Sciatic nerve (tissue), 2 donors: ENCODE measurements around the gene MAP2K7. TPM values are rescaled to one million over a fixed set of nuclear protein-coding genes. Genes with fewer than 3 reads are reported as not detected.

Source experiments
- ATAC-seq: fragments of 200-7000 bp; cut with Tn5 transposase; one replicate; pipeline ENCODE4 v1.9.1; 2020; ENCODE audit warnings: mild to moderate bottlenecking, moderate library complexity
- DNase-seq: peaks from one replicate; pipeline ENCODE4 v3.0.0-alpha.2; 2020; ENCODE audit warnings: low spot score
- intact Hi-C: fragments of 100-400 bp; cut with DNase I; formaldehyde crosslinking; loops from one replicate; pipeline ENCODE4 v1.14.2; 2022
- total RNA-seq: library from RNA; stranded (reverse); fragmentation: NEBNext Ultra II Directional; extraction: Animal tissue kit (Norgen Biotek cat#: 25700); gene quantifications from one replicate; pipeline ENCODE4 v1.2.1, GENCODE V29; 2021
- donor health status: DM: no; HTN: no; CAD: no.
- donor health status: DM: no; HTN: no; CAD: no.

MAP2K7 gene
- total RNA-seq, 1 donor from 2014 or later = 34.0 TPM

DNA sequence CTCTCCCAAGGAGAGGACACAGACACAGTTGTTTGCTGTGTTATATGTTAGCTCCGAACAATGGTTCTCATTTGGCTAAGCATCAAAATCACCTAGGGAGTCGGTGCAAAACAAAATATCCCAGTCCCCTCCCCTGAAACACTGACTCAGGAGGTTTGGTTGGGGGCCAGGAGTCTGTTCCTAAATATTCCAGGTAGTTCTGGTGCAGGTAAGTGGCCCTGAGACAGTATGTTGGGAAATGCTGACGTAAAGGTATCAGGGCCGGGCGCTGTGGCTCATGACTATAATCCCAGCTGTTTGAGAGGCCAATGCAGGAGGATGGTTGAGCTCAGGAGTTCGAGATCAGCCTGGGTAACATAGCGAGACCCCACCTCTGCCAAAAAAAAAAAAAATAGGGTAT is 2.3 kb upstream of the MAP2K7 start:
- DNase-seq (no peak), ATAC-seq (no peak)
- intact Hi-C loops = no loop called here

DNA sequence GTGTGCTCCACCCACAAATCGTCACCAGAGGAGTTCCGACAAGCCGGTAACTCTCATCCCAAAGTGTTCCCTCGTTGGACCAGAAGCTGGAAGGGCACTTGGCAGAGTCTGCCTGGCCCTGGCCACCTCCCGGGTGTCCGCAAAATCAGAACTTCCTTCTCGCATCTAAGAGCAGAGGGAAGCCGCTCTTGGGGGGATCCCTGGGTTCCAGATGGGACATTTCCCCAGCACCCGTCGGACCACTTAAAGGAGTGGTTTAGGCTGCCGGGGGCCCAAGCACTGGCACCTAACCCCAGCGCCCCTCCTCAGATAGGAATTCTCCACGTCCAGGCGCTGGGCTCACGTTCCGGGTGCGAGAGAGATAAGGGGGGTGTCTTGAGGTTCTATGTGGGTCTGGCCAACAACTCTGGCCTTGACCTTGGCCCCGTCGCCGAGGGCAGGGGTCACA is 857 bp upstream of the MAP2K7 start:
- ATAC-seq (peak; percentile 1), DNase-seq (no peak)
- intact Hi-C loops = no loop called here

DNA sequence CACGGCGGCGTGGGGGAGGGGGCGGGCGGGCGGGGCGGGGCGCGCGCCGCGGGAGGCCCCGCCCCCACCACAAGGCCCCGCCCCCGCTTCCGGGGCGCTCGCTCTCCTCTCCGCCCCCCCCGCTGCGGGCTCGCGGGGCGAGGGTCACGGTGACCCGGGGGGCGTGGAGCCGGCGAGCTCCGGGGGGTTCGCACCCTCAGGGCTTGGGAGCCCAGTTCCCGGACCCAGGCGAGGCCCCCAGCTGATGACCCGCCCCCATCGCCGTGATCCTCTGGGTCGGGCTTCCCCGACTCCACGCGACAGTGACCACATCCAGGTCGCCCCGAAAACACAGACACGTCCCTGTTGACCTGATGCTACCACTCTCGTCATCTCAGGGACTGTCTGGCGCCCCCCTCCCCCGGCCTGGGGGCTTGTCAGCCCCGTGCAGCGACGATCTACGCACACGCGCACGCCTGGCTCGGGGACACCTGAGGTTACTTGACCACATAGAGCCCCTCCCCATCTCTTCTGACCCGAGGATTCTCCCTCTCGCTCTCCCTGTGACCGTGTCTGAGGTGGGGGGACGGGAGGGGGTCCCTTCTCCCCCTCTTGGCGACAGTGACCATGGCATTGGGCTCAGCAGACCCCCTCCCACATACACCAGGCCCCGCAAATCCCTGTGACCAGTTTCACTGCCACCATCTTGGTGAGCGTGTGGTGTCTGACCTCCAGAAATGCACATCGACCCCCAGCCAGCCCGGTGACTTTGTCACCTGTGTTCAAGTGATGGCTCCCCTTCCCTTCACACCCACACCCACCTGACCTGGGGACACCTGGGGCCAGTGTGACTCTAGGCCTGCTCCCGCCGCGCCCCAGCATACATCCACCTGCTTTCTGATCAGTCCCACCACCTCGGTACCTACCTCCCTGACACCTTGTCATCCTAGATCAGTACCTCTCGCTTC is 670 bp downstream of the MAP2K7 start:
- peak; percentile 10 for ATAC-seq
- intact Hi-C loops = no loop called here
- DNase-seq = peak; percentile 84

DNA sequence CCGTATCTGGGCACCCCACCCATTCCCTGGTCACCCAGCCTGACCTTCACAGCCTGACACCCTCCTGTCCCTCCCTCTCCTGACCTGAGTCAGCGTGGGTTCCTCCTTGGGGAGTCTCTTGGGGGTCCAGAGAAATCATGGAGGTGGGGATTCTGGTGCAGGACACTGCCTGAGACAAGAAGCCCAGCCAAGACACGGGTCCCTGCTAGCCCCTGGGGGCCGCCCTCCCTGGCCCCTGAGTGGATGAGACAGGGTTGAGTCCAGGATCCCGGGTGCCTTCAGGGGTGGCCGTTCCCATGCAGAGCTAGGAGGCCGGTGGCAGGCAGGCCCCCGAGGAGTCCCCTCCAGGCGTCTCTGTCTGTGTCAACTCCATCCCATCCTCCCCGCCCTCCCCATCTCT is 1.6 kb downstream of the MAP2K7 start:
- peak; percentile 64 for DNase-seq
- no peak for ATAC-seq

DNA sequence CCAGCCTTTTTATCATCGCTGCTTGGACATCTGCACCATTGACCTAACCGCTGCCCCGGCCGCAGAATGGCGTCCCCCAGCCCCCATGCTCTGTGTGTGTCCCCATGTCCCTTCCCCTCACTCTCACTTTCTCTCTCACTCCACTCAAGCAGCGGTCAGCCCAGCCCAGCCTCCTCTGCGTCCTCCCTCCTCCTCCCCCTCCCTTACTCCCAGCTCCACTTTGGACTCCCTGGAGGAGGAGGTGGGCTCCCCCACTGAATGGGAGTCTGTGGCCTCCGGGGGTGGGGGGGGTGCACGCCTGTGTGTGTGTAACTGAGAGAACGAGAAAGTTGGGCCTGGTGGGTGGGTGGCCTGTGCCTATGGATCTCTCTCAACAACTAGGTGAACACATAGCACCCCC is 2.2 kb downstream of the MAP2K7 start:
- intact Hi-C loops = no loop called here
- DNase-seq = no peak
- no peak for ATAC-seq

More for the DNA sequence above, 1.6 kb downstream of the MAP2K7 start:
- intact Hi-C loops = no loop called here

DNA sequence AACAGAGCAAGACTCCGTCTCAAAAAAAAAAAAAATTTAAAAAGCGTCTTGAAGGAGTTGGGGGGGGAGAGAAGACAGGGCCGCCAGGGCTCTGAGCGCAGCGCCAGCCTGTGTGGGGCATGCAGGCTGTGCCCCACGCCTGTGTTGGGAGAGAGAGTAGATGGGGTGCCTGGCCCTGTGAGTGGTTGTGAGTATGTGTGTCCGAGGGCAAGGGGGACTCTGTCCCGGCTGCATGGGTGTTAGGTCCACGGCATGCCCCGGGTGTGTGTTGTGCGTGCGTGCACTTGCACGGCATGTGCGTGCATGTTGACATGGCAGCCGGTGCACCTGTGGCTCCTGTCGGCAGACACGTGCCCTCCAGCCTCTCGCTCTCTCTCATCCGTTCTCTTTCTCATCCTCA is 3.4 kb downstream of the MAP2K7 start:
- DNase-seq = no peak
- intact Hi-C loops = no loop called here
- ATAC-seq = no peak

DNA sequence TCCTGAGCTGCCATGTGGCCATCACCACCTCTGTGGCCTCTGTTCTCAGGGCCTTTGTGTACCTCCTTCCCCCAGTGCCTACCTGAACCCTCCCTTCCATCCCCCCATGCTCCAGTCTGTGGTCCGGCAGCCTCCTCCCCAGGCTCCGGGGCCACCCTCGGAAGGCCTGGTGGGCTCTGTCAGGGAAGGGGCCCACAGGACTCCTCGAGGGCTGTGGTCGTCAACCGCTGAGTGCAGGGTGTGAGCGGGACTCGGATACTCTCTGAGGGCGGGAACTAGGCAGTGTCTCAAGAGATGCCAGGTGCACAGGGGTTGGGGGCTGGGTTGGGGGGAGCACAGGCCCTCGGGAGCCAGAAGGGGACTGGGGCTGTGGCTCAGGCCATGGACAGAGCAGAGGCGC is 3.9 kb downstream of the MAP2K7 start:
- no peak for ATAC-seq
- intact Hi-C loops = no loop called here
- no peak for DNase-seq

DNA sequence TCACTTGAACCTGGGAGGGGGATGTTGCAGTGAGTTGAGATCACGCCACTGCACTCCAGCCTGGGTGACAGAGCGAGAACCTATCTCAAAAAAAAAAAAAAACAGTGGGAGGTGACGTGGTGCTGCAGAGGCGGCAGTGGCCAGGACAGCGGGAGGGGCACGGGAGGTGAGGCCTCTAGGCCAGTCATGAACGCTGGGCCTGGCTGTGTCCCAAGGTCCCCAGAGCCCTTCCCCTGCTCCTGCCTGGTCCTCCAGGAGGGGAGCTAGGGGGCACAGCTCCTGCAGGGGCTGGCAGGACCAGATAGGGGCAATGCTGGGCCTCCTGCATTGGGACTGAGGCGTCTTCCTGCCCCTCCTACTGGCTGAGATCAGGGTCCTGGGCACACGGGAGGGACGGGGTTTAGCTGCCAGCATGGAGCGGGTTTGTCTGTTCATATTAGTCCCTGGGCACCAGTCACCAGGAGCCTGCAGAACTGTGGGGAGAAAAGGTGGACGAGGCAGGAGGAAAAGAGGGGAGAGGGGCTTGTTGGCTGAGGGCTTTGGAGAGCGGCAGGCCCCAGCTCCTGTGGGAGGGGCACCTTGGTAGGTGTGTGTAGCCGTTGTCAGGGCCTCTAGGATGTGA is 4.5 kb downstream of the MAP2K7 start:
- no peak for ATAC-seq
- intact Hi-C loops = no loop called here
- DNase-seq = no peak

DNA sequence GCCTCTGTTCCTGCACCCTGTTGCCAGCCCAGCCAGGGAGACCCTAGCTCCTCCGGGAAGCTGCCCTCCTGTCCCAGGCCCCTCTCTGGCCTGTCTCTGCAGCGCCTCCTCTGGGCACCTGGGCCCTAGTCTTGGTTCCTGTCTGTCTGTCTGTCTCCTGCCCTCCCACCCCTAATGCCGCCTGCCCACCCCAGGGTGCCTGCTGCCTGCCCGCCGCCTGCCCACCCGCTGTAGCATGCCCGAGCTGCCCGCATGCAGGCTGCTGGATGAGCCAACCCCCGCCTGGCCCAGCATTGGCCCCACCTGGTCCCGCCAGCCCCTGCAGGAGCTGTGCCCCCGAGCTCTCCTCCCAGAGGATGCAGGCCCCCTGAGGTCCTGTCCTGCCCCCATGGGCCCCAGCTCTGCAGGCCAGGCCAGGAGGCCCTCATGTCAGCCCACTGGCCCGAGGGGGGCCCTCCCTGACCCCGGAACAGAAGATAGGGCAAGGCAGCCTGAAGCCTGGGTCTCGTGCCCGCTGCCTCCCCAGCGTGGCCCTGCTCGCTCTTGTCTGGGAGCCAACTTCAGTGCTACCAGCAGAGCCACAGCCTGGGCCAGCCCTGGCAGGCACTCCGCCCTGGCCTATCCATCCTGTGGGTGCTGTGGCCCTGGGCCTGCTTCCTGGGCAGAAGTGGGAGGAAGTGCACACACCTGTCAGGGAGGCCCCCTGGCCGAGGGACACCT is 5.2 kb downstream of the MAP2K7 start:
- ATAC-seq = no peak
- intact Hi-C loops = no loop called here

DNA sequence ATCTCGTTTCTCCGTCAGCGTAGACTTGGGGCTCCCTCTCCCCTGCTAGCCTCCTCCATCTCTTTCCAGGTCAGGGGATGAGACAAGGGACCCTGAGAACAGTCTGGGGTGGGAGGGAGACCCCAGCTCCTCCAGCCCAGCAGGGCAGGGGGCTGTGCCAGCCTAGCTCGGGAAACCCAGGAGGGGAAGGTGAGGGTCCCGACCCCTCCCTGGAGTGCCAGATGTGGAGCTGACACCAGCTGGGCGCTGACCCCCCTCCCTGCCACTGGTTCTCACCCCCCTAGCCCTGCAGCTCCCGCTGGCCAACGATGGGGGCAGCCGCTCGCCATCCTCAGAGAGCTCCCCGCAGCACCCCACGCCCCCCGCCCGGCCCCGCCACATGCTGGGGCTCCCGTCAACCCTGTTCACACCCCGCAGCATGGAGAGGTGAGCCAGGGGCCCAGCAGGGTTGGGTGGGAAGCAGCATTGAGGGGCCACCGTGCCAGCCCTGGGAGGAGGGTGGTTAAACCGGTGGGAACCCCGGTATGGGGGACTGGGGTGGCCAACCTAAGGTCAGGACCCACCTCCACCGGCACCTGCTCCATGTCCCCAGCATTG is 5.9 kb downstream of the MAP2K7 start:
- ATAC-seq (no peak), DNase-seq (no peak)
- intact Hi-C loops = loop anchor here (5.0 kb wide), 1 partner anchor 1198 kb away; the partner anchor contains the start of gene OR7G2

More for the DNA sequence above, 5.2 kb downstream of the MAP2K7 start:
- DNase-seq = no peak

DNA sequence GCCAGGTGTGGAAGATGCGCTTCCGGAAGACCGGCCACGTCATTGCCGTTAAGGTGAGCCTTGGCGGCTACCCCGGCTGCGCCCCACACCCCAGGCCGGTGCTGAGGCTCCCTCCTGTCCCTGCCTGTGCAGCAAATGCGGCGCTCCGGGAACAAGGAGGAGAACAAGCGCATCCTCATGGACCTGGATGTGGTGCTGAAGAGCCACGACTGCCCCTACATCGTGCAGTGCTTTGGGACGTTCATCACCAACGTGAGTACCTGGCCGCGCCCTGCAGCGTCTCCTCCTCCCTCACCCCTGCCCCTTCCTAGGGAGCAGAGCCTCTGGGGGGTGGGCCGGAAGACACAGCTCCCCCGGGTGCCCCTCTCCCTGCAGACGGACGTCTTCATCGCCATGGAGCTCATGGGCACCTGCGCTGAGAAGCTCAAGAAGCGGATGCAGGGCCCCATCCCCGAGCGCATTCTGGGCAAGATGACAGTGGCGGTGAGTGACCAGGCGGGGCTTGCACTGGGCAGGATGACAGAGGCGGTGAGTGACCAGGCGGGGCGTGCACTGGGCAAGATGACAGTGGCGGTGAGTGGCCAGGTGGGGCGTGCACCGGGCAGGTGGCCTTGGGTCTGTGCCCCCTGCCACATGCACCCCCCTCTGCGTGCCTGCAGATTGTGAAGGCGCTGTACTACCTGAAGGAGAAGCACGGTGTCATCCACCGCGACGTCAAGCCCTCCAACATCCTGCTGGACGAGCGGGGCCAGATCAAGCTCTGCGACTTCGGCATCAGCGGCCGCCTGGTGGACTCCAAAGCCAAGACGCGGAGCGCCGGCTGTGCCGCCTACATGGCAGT is 6.9 kb downstream of the MAP2K7 start:
- ATAC-seq (no peak), DNase-seq (peak; percentile 57)
- intact Hi-C loops = loop anchor here (5.0 kb wide), 1 partner anchor 1197 kb away; the partner anchor contains the start of gene OR7G2

DNA sequence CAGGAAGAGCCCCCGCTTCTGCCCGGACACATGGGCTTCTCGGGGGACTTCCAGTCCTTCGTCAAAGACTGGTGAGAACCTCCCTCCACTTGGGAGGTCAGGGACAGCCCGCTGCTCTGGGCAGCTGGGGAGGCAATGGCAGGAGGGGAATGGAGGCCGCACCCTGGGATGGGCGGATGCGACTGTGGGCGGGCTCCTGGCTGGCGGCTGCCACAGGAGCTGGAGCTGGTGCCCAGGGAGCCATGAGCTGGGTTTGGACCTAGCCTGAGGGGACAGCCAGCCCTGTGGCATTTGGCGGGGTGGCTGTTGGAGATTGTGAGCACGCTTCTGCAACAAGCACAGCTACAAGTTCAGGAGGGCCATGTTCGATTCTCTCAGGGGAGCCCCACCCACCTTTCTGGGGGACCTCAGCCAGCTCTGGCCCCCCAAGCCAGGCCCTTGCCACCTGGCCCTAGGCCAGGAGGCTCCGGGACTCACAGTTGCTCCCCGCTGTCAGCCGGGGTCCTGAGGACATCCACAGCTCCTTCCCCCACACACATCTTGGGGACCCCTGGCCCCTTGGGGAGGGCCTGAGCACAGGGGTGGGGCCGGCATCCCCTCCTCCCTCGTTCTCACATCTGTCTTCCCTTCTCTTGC is 7.9 kb downstream of the MAP2K7 start:
- DNase-seq = no peak
- no peak for ATAC-seq
- intact Hi-C loops = loop anchor here (5.0 kb wide), 1 partner anchor 1196 kb away; the partner anchor contains the start of gene OR7G2

DNA sequence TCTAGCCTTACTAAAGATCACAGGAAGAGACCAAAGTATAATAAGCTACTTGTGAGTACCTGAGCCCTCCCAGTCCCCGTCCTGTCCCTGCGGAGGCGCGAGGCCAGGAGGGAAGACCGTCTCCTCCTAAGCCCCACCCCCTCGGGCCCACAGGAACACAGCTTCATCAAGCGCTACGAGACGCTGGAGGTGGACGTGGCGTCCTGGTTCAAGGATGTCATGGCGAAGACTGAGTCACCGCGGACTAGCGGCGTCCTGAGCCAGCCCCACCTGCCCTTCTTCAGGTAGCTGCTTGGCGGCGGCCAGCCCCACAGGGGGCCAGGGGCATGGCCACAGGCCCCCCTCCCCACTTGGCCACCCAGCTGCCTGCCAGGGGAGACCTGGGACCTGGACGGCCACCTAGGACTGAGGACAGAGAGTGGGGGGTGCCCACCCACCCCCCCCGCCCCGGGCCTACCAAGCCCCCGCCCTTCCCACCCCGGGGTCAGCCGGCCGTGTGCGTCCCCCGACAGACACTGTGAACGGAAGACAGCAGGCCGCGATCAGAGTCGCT is 8.5 kb downstream of the MAP2K7 start:
- DNase-seq (peak; percentile 58), ATAC-seq (no peak)
- intact Hi-C loops = loop anchor here (5.0 kb wide), 1 partner anchor 1195 kb away; the partner anchor contains the start of gene OR7G2

DNA sequence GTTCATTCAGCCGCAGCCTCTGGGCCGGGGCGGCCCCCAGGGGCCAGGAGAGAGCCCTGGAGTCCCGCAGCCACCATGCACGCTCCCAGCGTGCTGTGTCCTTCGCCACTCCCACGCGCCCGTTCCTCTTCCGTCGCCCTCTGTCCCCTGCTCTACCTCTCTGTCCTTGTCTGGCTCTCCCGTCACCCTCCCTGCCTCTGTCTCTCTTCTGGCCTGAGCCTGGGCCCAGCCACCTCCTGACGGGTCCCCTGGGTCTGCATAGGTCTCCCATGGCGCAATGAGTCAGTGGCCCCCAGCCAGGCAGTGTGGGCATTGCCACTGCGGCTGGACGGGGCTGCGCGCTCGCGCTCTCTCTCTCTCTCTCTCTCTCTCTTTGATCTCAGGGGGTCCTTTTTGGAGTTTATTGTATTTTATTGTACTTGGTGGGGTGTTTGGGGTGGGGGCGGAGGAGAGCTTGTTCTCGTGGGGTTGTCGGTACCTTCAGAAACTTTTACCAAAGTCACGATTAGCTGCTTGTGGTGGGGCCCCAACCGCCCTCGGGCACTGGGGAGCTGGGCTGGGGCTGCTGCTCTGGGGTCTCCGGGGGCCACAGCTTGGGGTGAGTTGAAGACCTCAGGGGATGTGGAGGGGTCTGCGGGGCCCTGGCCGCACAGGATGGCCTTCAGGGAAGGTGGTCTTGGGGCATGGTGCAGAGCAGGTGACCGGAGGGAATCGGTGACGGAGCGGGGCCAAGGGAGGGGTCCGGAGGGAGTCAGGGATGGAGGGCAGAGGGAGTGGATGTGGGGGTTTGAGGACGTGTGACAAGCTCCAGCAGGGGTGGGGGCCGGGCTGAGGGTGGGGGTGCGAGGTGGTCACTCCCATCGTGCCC is 9.3 kb downstream of the MAP2K7 start:
- ATAC-seq (no peak), DNase-seq (peak; percentile 56)
- intact Hi-C loops = loop anchor here (5.0 kb wide), 1 partner anchor 1194 kb away; the partner anchor contains the start of gene OR7G2

DNA sequence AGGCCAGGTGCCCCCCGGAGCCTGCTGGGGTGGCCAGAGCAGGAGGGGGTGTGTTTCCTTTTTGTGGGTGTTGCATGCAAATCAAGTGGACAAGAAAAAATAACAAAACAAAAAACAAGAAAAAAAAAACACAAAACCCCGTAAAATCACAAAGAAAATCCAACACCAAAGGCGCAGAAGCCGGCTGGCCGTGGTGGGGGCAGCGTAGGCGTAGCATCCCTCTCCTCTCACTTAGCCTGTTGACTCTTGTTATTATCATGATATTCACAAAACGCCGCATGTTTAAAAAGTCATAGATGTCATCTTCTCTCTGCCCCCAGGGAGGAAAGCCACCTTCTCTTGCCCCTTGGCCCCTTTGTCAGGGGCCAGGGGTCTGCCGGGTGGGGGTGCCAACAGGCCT is 10.0 kb downstream of the MAP2K7 start:
- no peak for ATAC-seq
- intact Hi-C loops = loop anchor here (5.0 kb wide), 1 partner anchor 1194 kb away; the partner anchor contains the start of gene OR7G2
- DNase-seq = no peak

DNA sequence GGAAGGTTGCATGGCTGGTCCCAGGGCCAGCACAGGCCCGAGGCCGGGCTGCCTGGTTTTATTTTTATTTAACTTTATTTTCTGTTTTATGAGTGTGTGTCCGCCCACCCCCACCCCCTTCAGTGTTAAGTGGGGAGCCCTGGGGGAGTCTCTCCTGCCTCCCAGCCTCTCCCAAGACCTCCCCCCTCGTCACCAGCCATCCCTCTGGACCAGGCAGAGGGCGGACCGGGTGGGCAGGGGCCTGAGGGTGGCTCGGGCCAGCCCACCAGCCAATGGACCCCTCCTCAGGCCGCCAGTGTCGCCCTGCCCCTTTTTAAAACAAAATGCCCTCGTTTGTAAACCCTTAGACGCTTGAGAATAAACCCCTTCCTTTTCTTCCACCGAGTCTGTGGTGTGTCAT is 10.4 kb downstream of the MAP2K7 start:
- no peak for ATAC-seq
- DNase-seq = no peak
- intact Hi-C loops = loop anchor here (5.0 kb wide), 1 partner anchor 1193 kb away; the partner anchor contains the start of gene OR7G2
